NCI-H1417 treated with DMSO at 0.1 percent for 48 hours (cell line): Measurements from ENCODE around the gene SSTR1.

Experiments used
- DNase-seq: peaks from one replicate; lab custom pipeline; 2025; lab: John Stamatoyannopoulos, UW

SSTR1 gene

GRCh38 chr14:38238332-38238731 lies 30.6 kb downstream of the SSTR1 start:
- DNase-seq: no peak

DNA sequence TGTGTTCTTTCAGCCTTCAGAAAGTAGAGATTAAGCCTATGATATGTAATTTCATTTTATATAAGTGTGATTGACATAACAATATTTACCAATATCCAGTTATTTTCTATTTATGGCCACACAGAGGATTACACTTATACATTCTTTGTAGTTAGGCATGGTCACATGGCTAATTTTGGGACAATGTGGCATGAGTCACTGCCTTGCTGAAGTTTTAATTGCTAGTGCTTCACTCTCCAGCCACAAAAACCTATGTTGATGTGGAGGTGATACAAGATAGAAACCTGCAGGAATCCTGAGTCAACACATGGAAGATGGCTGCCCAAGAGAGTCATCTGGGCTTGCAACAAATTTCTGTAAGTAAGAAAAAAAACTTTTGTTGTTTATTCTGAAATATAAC lies 31.2 kb downstream of the SSTR1 start:
- DNase-seq: no peak

DNA sequence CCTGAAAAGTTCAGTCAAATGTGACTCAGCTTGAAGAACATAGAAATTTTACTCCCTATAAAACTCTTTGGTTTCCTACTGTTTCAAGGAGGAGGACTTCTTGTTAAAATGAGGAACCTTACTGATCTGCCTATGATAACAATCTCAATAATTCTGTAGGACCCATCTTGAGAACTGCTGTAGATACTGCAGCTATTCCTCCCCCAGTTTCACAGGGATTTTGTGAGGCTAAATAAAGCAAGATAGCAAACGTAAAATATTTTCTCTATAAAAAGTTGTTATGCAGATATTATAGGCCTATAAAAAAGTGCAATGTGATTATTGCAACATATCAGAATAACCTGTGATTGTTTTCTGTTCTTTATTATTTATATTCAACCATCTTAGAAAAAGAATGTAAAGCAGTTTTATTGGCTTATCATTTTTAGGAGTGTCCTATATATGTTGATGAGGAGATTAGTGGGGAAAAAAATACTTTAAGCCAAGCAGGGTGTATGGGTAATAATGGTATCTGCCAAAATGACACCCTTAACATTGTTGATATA lies 36.1 kb downstream of the SSTR1 start:
- DNase-seq: no peak

- no peak for DNase-seq
These were observed 40.8 kb downstream of the SSTR1 start for GRCh38 chr14:38248321-38249028.

GRCh38 chr14:38250331-38250730 lies 42.6 kb downstream of the SSTR1 start:
- no peak for DNase-seq

GRCh38 chr14:38252066-38252710 lies 44.5 kb downstream of the SSTR1 start:
- DNase-seq: no peak

GRCh38 chr14:38253676-38254075 lies 46.0 kb downstream of the SSTR1 start:
- DNase-seq: no peak

GRCh38 chr14:38254571-38255407 lies 47.1 kb downstream of the SSTR1 start:
- no peak for DNase-seq

DNA sequence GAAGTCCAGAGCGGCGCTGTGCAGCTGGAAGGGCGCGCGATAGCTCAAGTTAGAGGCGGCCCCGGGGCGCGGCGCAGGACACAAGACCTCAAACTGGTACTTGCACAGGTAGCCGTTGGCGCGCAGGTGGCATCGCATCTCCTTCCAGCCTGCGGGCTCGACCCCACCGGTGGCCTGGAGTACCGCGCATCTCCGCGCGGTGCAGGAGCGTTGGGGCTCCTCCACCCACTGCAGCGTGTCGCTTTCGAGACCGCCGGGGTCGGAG lies 47.6 kb downstream of the SSTR1 start:
- DNase-seq: no peak

GRCh38 chr14:38255673-38256532 lies 48.2 kb downstream of the SSTR1 start, which contains the start of gene CLEC14A:
Gene CLEC14A, minus strand, starts transcription at chr14:38256093. Its CDS starts 71 bp downstream, at chr14:38256022.
- DNase-seq: no peak

DNA sequence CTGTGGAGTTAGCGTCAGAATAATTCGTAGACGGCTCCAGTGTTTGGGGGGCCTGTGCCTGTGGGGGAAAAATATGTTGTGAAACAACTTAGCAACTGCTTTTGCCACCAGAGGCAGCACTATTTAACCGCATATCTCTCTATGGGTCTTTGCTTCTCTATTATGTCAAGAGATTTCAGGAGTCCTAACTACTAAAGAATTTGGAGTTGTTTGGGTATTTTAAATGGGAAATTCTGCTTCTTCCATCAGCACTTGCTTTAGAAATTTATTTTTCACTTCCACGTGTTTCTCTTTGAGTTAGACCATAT lies 48.8 kb downstream of the SSTR1 start:
- no peak for DNase-seq

DNA sequence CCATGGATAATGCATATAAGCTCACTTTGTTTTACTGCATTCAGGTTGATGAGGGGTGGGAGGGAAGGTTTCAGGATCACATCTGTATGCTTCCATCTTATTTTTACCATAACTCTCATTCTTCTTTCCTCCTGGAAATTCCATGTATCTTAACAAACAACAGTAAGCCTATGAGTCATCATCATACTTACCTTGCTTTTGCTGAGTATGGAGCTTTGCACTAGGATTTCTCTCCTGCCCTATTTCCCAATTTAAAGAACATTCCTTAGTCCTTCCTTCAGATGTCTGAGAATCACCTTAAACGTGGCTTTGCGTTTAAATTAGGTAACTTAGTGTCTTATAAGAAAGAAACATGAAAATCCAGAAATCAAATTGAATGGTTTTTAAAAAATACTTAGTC lies 49.8 kb downstream of the SSTR1 start:
- DNase-seq: no peak

- no peak for DNase-seq
These were observed 53.9 kb downstream of the SSTR1 start for GRCh38 chr14:38261620-38262019.
